Stimulated activated naive CD8-positive, alpha-beta T cell treated with anti-CD3 and anti-CD28 coated beads, Interleukin-15, Interleukin-2, amounts not matched to agents 100 U/mL and 50 U/mL, for 24 hours (primary cell): ENCODE measurements around the gene SPAM1.
"Not testable (repeated sequence)": the region's sequence is repeated elsewhere in the genome, so short reads cannot be mapped to it uniquely, and the experiment has no call there.

Source experiments
- ATAC-seq: fragments of 150-1000 bp; cut with Tn5 transposase; one replicate; pipeline ENCODE4 v1.10.0; 2021
- DNase-seq: peaks from one replicate; pipeline ENCODE4 v3.0.0; 2021

Gene SPAM1

GRCh38 chr7:123924941-123925340 is at the start of gene SPAM1:
Gene SPAM1, plus strand, starts transcription at chr7:123925241. Its CDS starts 28,330 bp downstream, at chr7:123953571.
- ATAC-seq (no peak), DNase-seq (no peak)

DNA sequence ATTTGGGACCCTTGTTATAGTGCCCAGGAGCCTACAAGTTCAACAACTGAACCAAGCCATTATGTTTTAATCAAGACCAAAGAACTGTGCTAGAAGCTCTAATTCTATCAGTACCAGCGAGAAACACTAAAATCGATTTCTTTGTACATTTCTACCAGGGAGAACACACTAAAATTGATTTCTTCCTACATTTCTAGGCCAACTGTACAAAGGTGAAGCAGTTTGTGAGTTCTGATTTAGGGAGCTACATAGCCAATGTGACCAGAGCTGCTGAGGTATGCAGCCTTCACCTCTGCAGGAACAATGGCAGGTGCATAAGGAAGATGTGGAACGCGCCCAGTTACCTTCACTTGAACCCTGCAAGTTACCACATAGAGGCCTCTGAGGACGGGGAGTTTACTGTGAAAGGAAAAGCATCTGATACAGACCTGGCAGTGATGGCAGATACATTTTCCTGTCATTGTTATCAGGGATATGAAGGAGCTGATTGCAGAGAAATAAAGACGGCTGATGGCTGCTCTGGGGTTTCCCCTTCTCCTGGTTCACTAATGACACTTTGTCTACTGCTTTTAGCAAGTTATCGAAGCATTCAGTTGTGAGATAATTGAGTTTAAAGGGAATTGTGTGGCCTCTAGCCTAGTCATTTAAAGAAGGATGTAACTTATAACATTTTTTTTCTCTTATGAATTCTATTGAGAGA is 48.3 kb upstream of the SPAM1 start:
- DNase-seq: no peak
- ATAC-seq: no peak

GRCh38 chr7:123879628-123880027 is 45.4 kb upstream of the SPAM1 start:
- DNase-seq: no peak

DNA sequence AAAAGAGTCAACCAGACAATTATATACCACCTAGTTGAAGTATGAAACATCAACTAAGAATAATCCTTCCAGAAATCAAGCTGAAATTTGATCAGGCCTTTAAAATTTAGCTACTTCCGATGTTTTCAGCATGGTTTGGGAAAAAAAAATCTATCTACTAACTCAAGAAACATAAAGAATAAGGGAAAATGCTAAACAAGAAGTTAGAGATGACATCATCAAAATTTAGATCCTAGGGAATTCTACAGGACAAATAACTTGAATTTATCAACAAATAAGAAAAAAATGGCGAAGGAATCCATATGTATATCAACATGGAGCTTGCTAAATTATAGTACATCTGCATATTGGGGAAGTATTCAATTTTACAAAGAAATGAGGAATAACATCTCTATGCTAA is 43.7 kb upstream of the SPAM1 start:
- ATAC-seq (no peak), DNase-seq (no peak)

More at GRCh38 chr7:123879628-123880027, 45.4 kb upstream of the SPAM1 start:
- no peak for ATAC-seq

DNA sequence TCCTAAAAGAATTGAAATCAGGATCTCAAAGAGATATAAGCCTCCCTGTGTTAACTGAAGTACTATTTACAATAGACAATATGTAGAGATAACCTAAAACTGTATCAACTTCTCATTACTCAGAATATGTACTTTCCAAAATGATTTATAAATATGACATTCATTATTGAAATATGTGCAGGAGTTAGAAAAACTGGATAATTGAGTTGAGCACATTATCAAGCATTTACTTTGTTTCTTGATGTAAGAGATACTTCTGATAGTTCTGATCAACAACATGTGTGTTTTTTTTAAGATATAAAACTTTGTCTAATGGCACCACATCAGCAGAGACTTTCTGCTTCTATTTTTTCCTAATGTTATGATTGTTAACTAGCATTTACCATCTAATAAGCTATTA is 41.9 kb upstream of the SPAM1 start:
- no peak for ATAC-seq
- DNase-seq: no peak

- DNase-seq: no peak
- ATAC-seq: no peak
Measured at GRCh38 chr7:123888192-123888591, 36.8 kb upstream of the SPAM1 start.

DNA sequence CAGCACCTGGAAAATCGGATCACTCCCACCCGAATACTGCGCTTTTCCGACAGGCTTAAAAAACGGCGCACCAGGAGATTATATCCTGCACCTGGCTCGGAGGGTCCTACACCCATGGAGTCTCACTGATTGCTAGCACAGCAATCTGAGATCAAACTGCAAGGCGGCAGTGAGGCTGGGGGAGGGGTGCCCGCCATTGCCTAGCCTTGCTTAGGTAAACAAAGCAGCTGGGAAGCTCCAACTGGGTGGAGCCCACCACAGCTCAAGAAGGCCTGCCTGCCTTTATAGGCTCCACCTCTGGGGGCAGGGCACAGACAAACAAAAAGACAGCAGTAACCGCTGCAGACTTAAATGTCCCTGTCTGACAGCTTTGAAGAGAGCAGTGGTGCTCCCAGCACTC is 30.3 kb upstream of the SPAM1 start:
- not testable (repeated sequence) for DNase-seq, ATAC-seq

DNA sequence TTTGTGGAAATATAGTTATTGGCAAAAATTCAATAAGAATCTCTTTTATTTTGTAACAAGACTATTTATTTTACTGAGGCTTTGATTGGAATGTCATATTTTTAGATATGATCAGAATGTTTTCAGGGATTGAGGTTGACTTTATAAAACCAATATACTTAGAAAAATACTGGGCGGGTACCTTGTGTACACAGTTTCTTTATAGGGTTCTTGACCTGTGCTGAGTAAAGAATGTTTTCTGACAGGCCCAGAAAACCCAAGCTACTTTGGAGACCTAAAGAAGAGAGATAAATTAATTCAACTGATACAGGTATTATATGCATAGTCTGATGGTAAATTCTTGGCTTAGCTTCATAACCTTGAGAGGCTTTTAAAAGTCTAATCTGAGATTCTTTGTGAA is 23.9 kb upstream of the SPAM1 start:
- ATAC-seq: no peak
- DNase-seq: no peak

GRCh38 chr7:123905714-123906113 is 19.3 kb upstream of the SPAM1 start:
- DNase-seq (no peak), ATAC-seq (no peak)

- DNase-seq (no peak), ATAC-seq (no peak)
Measured at GRCh38 chr7:123916240-123916724, 8.8 kb upstream of the SPAM1 start.

GRCh38 chr7:123917878-123918277 is 7.2 kb upstream of the SPAM1 start:
- DNase-seq: no peak
- ATAC-seq: no peak

GRCh38 chr7:123918309-123918708 is 6.7 kb upstream of the SPAM1 start:
- DNase-seq (no peak), ATAC-seq (no peak)

- no peak for ATAC-seq
Measured at GRCh38 chr7:123923599-123923998, 1.4 kb upstream of the SPAM1 start.

GRCh38 chr7:123929107-123929506 is 4.1 kb downstream of the SPAM1 start:
- DNase-seq (no peak), ATAC-seq (no peak)

More at GRCh38 chr7:123923599-123923998, 1.4 kb upstream of the SPAM1 start:
- DNase-seq: no peak

GRCh38 chr7:123929655-123930054 is 4.6 kb downstream of the SPAM1 start:
- DNase-seq (no peak), ATAC-seq (no peak)

DNA sequence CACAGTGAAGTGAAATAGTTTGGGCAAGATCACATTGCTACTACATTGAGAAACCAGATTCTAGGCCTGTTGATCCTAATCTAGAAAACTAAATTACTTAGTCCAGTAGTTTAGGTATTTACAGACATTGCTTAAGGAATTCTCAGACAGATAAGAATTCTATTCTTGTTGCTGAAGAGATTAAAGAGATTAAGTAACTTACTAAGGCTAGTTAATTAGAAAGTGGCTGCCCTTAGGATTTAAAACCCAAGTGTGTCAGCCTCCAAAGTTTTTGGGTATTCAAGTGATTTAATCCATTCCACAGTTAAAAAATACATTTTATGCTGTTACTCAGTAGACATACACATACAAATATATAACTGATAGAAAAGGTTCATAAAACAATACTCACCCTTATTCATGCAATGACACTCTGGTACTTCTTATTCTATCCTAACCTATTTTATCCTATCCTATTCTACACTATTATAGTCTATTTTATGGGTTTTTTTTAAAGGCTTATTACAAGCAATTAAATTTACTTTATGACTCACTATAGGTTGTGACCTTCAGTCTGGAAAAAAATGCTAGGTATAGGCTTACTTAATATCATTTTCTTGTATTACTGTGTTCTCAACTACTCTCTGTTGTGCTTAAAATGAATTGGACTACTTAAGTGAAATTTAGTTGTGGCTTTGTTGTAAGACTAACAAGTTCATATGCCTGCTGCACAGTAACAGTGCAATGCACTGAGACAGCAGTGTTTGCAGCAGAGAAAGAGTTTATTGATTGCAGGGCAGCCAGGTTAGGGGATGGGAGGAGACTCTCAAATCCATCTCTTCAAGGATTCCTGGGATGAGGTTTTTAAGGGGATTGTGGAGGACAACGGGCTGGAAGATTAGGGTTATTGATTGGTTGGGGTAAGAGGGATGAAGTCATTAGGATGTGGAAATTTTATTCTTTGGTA is 10.7 kb downstream of the SPAM1 start:
- ATAC-seq (no peak), DNase-seq (no peak)

DNA sequence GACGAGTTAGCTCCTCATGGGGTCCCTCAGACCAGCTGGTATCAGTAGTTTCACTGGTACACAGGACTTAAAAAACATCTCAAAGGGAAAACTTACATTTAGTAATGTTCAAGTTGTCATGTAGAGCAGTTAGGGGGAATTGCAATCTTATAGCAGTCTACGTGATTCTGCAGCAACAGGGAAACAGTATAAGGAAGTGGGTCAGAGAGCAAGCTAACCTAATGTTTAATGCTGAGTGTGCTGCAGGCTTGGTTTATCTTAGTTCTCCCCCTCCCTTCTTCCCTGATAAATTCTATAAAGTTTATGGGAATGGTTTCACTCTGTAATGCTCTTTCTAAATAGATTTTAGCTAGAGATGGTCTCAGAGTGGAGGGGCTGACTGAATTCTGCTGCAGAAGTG is 11.3 kb downstream of the SPAM1 start:
- DNase-seq (no peak), ATAC-seq (no peak)

GRCh38 chr7:123939784-123940183 is 14.7 kb downstream of the SPAM1 start:
- DNase-seq (no peak), ATAC-seq (no peak)

GRCh38 chr7:123941391-123942180 is 16.5 kb downstream of the SPAM1 start:
- ATAC-seq (no peak), DNase-seq (no peak)

GRCh38 chr7:123944395-123944794 is 19.4 kb downstream of the SPAM1 start:
- DNase-seq (no peak), ATAC-seq (no peak)

DNA sequence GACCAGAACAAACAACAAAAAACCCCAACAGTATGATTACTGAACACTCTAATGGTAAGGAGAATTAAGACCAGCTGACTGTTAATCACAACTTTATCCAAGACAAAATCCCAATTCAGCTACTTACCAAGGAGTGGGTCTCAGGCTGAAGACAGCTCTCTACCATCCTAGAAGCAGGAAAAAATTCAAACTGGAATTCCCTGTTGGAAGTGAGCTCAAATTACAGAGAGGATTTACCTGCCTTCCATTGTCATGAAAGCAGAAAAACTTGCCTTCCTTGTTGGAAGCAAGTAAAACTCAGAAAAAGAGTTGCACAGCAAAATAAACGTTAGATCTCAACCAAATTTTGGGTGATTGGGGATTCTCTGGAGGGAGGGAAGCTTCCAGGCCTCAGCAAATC is 20.9 kb downstream of the SPAM1 start:
- ATAC-seq: no peak
- no peak for DNase-seq

DNA sequence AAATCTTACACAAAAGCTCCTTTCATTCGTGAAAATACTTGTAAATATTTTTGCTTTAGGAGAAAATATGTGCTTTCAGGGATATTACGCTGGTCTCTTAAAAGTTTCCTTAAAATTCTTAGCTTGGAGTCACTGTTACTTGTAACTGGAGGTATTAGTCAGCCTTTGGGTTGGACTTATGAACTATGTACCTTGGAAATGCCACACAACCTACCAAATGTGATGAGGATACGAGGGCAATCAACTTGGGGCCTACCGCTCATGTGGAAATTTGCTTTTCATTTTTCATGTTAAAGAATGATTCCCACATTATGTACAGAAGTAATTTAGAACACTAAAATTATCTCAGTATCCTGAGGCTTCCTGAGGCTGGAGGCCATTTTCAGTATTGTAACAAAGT is 23.1 kb downstream of the SPAM1 start:
- no peak for DNase-seq
- ATAC-seq: no peak
